ENCODE results near the gene DCXR.

- TF ChIP-seq CTCF (conservative IDR thresholded peaks at IDR 0.05; ENCODE audit: low read depth, low read length) (no peak), EZH2phosphoT487 (IDR thresholded peaks at IDR 0.05; ENCODE audit: borderline replicate concordance, low read length) (no peak), EZH2 (IDR thresholded peaks at IDR 0.05; ENCODE audit: low read length, unreplicated experiment) (no peak)
Observed at GRCh38 chr17:82004517-82005455, 32.7 kb downstream of the DCXR start.

All from PC-3 (cell line).